Fibroblast of lung (primary cell): ENCODE data around the gene THAP2.

Experiments used
- EZH2 ChIP-seq: IDR thresholded peaks from 2 replicates; pipeline ENCODE4 v1.5.1; 2012; ENCODE audit warnings: low read length, control low read depth, mild to moderate bottlenecking; ENCODE audit errors: missing control alignments
- TF ChIP-seq, protein P1 (sequence below), 2 donors: IDR thresholded peaks in 1 of 2; conservative IDR thresholded peaks in 1 of 2; 1 replicate in 1 of 2; 2 replicates in 1 of 2; pipeline ENCODE4 v1.5.1; 2011 to 2012; ENCODE audit warnings: low read length in 2 of 2, control low read depth in 1 of 2, inconsistent platforms in 1 of 2, low read depth in 1 of 2, mild to moderate bottlenecking in 1 of 2

DNA sequence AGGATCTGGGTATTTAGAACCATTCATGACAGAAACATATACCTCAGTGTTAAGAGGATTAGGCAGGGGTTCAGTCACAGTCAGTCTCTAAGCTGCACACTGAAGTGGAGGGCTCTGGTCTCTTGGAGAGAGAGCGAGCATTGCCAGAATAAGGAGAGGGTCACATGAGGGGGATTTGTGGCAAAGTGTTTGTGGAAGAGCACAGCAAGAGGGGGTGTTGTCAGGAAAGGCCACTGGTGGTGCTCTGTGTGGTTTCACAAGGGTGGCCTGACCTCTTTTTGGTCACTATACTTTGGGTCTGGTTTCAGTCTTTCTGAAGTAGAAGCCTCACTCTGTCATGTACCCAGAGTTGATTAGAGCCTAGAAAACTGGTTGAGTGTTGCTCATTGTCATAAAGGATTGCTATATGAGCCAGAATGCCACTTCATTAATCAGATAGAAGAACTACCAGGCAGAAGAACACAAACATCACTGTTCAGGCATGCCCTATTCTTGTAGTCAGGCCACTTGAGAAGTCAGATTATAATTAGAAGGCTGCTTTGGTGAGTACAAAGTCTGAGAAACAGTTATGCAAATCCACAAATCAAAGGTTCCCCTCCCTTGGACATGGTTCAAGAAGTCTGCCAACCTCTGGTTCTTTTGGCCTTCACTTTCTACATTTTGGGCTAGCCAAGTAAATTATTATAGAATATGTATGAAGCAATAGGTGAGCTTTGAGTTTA lies 30.2 kb downstream of the THAP2 start:
- TF ChIP-seq, protein P1, sequence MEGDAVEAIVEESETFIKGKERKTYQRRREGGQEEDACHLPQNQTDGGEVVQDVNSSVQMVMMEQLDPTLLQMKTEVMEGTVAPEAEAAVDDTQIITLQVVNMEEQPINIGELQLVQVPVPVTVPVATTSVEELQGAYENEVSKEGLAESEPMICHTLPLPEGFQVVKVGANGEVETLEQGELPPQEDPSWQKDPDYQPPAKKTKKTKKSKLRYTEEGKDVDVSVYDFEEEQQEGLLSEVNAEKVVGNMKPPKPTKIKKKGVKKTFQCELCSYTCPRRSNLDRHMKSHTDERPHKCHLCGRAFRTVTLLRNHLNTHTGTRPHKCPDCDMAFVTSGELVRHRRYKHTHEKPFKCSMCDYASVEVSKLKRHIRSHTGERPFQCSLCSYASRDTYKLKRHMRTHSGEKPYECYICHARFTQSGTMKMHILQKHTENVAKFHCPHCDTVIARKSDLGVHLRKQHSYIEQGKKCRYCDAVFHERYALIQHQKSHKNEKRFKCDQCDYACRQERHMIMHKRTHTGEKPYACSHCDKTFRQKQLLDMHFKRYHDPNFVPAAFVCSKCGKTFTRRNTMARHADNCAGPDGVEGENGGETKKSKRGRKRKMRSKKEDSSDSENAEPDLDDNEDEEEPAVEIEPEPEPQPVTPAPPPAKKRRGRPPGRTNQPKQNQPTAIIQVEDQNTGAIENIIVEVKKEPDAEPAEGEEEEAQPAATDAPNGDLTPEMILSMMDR (conservative IDR thresholded peaks at IDR 0.05 in 1 of 2, IDR thresholded peaks at IDR 0.05 in 1 of 2; ENCODE audit: low read depth in 1 of 2, low read length in 2 of 2), result no peak
- TF ChIP-seq EZH2, result no peak
